CD4-positive, alpha-beta T cell treated with Interferon alpha-2 for 1 hour (primary cell): ENCODE measurements around the gene VPREB3.
A peak's percentile ranks its signal among the peaks of the same experiment; 100 is the strongest.
"Not testable (repeated sequence)": the region's sequence is repeated elsewhere in the genome, so short reads cannot be mapped to it uniquely, and the experiment has no call there.

Source experiments
- DNase-seq, 2 donors: peaks; one replicate each; pipeline ENCODE4 v3.0.0-alpha.2; 2020 to 2022

The VPREB3 gene

GRCh38 chr22:23763954-23764353, 9.7 kb upstream of the VPREB3 start:
- DNase-seq = no peak

GRCh38 chr22:23763579-23763945, 9.3 kb upstream of the VPREB3 start:
- DNase-seq = peak in 1 of 2 donors; percentile 44

GRCh38 chr22:23762842-23763578, 8.8 kb upstream of the VPREB3 start, which contains the start of gene C22orf15:
TSS of gene C22orf15 (plus strand) at chr22:23762990. CDS start at chr22:23763307, 317 bp downstream.
- DNase-seq = peak in 1 of 2 donors; percentile 18

- DNase-seq = no peak
Observed at GRCh38 chr22:23760056-23760455, 5.8 kb upstream of the VPREB3 start.

GRCh38 chr22:23759566-23759965, 5.3 kb upstream of the VPREB3 start:
- no peak for DNase-seq

- DNase-seq = no peak
Observed at GRCh38 chr22:23756891-23757290, 2.7 kb upstream of the VPREB3 start.

- DNase-seq = no peak
Observed at GRCh38 chr22:23755711-23756110, 1.5 kb upstream of the VPREB3 start.

GRCh38 chr22:23754980-23755636, 883 bp upstream of the VPREB3 start:
- no peak for DNase-seq

- DNase-seq = no peak
Observed at GRCh38 chr22:23753385-23753784, 840 bp downstream of the VPREB3 start.

- DNase-seq = no peak
Observed at GRCh38 chr22:23752750-23753149, 1.5 kb downstream of the VPREB3 start.

GRCh38 chr22:23752090-23752691, 2.0 kb downstream of the VPREB3 start:
- DNase-seq = peak in 1 of 2 donors; percentile 74

- no peak for DNase-seq
Observed at GRCh38 chr22:23751441-23751996, 2.7 kb downstream of the VPREB3 start.

GRCh38 chr22:23750714-23751440, 3.3 kb downstream of the VPREB3 start, which contains the start of gene ZNF70:
TSS of gene ZNF70 (minus strand) at chr22:23751112. CDS start at chr22:23745140, 5,972 bp downstream.
- DNase-seq = peak; percentile 87 to 90

- DNase-seq = no peak
Observed at GRCh38 chr22:23750367-23750713, 3.9 kb downstream of the VPREB3 start.

- DNase-seq = no peak
Observed at GRCh38 chr22:23749841-23750301, 4.4 kb downstream of the VPREB3 start.

GRCh38 chr22:23745791-23746190, 8.4 kb downstream of the VPREB3 start:
- no peak for DNase-seq

- DNase-seq = no peak
Observed at GRCh38 chr22:23744485-23744884, 9.7 kb downstream of the VPREB3 start.

- DNase-seq = no peak
Observed at GRCh38 chr22:23744001-23744400, 10.2 kb downstream of the VPREB3 start.

GRCh38 chr22:23743303-23743705, 10.9 kb downstream of the VPREB3 start:
- no peak for DNase-seq

- DNase-seq = no peak
Observed at GRCh38 chr22:23742505-23743264, 11.5 kb downstream of the VPREB3 start.

- DNase-seq = no peak
Observed at GRCh38 chr22:23737696-23738095, 16.5 kb downstream of the VPREB3 start.

- not testable (repeated sequence) for DNase-seq
Observed at GRCh38 chr22:23728108-23728507, 26.1 kb downstream of the VPREB3 start.
